ENCODE results near the gene BTBD9. TPM values are rescaled to one million over a fixed set of nuclear protein-coding genes. Genes with fewer than 3 reads are reported as not detected.
A peak's percentile ranks its signal among the peaks of the same experiment; 100 is the strongest.

The BTBD9 gene
- total and polyA plus RNA-seq, 2 donors (not counting 1 experiment from before 2014, with no cell fraction given), result 4.1 to 48.9 TPM

GRCh38 chr6:38266921-38267354 lies 372.8 kb downstream of the BTBD9 start:
- ATAC-seq (ENCODE audit: low read depth), result no peak

GRCh38 chr6:38264605-38265004 lies 375.1 kb downstream of the BTBD9 start:
- Histone ChIP-seq H3K27me3 (replicated peaks in 1 of 4; ENCODE audit: control extremely low read depth in 1 of 4, control insufficient read depth in 3 of 4, insufficient read depth in 4 of 4, low read length in 3 of 4) (no peaks in the 10 kb centered on the region), H3K4me3 (ENCODE audit: control extremely low read depth in 1 of 5, extremely low read depth in 1 of 5, insufficient read depth in 1 of 5, low read depth in 2 of 5, low read length in 4 of 5) (no peak overlapping the region), H4K20me1 (ENCODE audit: control insufficient read depth, insufficient read depth, low read length, poor library complexity, severe bottlenecking) (no peaks in the 10 kb centered on the region), H3K79me2 (ENCODE audit: control insufficient read depth, insufficient read depth, low read length) (no peaks in the 10 kb centered on the region), H3K36me3 (replicated peaks in 1 of 2; ENCODE audit: control extremely low read depth in 1 of 2, control insufficient read depth in 1 of 2, extremely low read depth in 1 of 2, insufficient read depth in 2 of 2, low read length in 1 of 2) (no peaks in the 10 kb centered on the region), H3K9ac (ENCODE audit: low read length) (no peak overlapping the region), H2AFZ (ENCODE audit: insufficient read depth, low read depth, low read length, poor library complexity, severe bottlenecking) (no peak overlapping the region), H3K9me3 (ENCODE audit: control extremely low read depth in 1 of 3, control insufficient read depth in 2 of 3, insufficient read depth in 1 of 3, low read length in 2 of 3) (no peaks in the 10 kb centered on the region), H3K27ac (ENCODE audit: low read length in 2 of 2) (no peak overlapping the region), H3K4me1 (ENCODE audit: control insufficient read depth in 2 of 2, insufficient read depth in 2 of 2, low read length in 2 of 2) (peaks cover 4 to 8% of the 10 kb centered on the region in 2 donors), H3K4me2 (replicated peaks; ENCODE audit: low read depth, low read length, poor library complexity, severe bottlenecking) (no peak overlapping the region)
- peak; percentile 13 for DNase-seq
- no peak for ATAC-seq (ENCODE audit: low read depth)
- TF ChIP-seq CTCF (IDR thresholded peaks at IDR 0.05) (no peak), EZH2 (IDR thresholded peaks at IDR 0.05; ENCODE audit: borderline replicate concordance, insufficient read depth, low read depth, low read length, poor library complexity, severe bottlenecking) (no peak)
- POLR2A ChIA-PET, result no interaction called here
- intact Hi-C loops (cut with micrococcal nuclease), result no loop called here
- Mint-ChIP-seq H3K4me1 (peaks cover 20% of the 10 kb centered on the region), H3K27me3 (no peaks in the 10 kb centered on the region), H3K27ac (no peak overlapping the region), H3K4me3 (no peak overlapping the region), H3K9me3 (ENCODE audit: insufficient read depth) (no peaks in the 10 kb centered on the region)
- CTCF ChIA-PET, result interaction anchor here (0.7 kb wide), 1 partner anchor 50 kb away, joined by 3 read pairs; no protein-coding TSS in a partner anchor
- 94% methylated on average over 7 of the region's 8 CpGs for WGBS (ENCODE audit: insufficient coverage)

More at GRCh38 chr6:38266921-38267354, 372.8 kb downstream of the BTBD9 start:
- CTCF ChIA-PET, result interaction anchor here (0.9 kb wide), 1 partner anchor 248 kb away, joined by 3 read pairs; no protein-coding TSS in a partner anchor
- POLR2A ChIA-PET, result no interaction called here
- no peaks in the 10 kb centered on the region for H3K27me3 Mint-ChIP-seq
- H3K4me3 Mint-ChIP-seq, result no peak overlapping the region
- Histone ChIP-seq H3K4me3 (ENCODE audit: control extremely low read depth in 1 of 5, extremely low read depth in 1 of 5, insufficient read depth in 1 of 5, low read depth in 2 of 5, low read length in 4 of 5) (no peak overlapping the region), H4K20me1 (ENCODE audit: control insufficient read depth, insufficient read depth, low read length, poor library complexity, severe bottlenecking) (no peaks in the 10 kb centered on the region), H3K36me3 (replicated peaks in 1 of 2; ENCODE audit: control extremely low read depth in 1 of 2, control insufficient read depth in 1 of 2, extremely low read depth in 1 of 2, insufficient read depth in 2 of 2, low read length in 1 of 2) (no peaks in the 10 kb centered on the region), H3K9me3 (ENCODE audit: control extremely low read depth in 1 of 3, control insufficient read depth in 2 of 3, insufficient read depth in 1 of 3, low read length in 2 of 3) (no peaks in the 10 kb centered on the region), H3K4me2 (replicated peaks; ENCODE audit: low read depth, low read length, poor library complexity, severe bottlenecking) (no peak overlapping the region), H3K27ac (ENCODE audit: low read length in 2 of 2) (no peak overlapping the region), H3K9ac (ENCODE audit: low read length) (no peak overlapping the region), H3K79me2 (ENCODE audit: control insufficient read depth, insufficient read depth, low read length) (no peaks in the 10 kb centered on the region), H3K4me1 (ENCODE audit: control insufficient read depth in 2 of 2, insufficient read depth in 2 of 2, low read length in 2 of 2) (peaks cover 4 to 7% of the 10 kb centered on the region in 2 donors), H3K27me3 (replicated peaks in 1 of 4; ENCODE audit: control extremely low read depth in 1 of 4, control insufficient read depth in 3 of 4, insufficient read depth in 4 of 4, low read length in 3 of 4) (no peaks in the 10 kb centered on the region), H2AFZ (ENCODE audit: insufficient read depth, low read depth, low read length, poor library complexity, severe bottlenecking) (no peak overlapping the region)
- H3K27ac Mint-ChIP-seq, result no peak overlapping the region
- no peak for DNase-seq
- H3K9me3 Mint-ChIP-seq (ENCODE audit: insufficient read depth), result no peaks in the 10 kb centered on the region
- TF ChIP-seq CTCF (IDR thresholded peaks at IDR 0.05) (no peak), EZH2 (IDR thresholded peaks at IDR 0.05; ENCODE audit: borderline replicate concordance, insufficient read depth, low read depth, low read length, poor library complexity, severe bottlenecking) (no peak)
- 100% methylated on average over 4 of the region's 7 CpGs for WGBS (ENCODE audit: insufficient coverage)
- intact Hi-C loops (cut with micrococcal nuclease), result no loop called here
- H3K4me1 Mint-ChIP-seq, result peaks cover 19% of the 10 kb centered on the region

Data from B cell (primary cell).